ENCODE results near the gene DOCK9.

The DOCK9 gene

DNA sequence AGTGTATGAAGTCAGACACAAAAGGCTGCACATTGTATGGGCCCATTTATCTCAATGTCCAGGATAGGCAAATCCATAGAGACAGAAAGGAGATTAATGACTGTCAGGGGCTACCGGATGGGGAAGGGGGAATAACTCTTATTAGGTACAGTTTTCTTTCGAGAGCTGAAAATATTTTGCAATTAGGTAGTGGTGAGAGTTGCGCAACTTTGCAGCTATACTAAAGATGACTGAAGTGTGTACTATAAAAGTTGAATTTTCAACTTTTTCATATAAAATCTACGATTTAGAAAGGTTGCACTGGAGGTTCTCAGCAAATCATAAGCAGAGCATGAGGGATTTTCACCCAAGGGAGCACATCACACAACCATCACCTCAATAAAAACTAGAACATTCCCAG is 209.3 kb downstream of the DOCK9 start:
- H3K4me3 ChIP-seq (ENCODE audit: control insufficient read depth, low read depth, low read length), result no peak overlapping the region
- peak; percentile 5 for DNase-seq (ENCODE audit: low read depth)
- TF ChIP-seq, protein P1, sequence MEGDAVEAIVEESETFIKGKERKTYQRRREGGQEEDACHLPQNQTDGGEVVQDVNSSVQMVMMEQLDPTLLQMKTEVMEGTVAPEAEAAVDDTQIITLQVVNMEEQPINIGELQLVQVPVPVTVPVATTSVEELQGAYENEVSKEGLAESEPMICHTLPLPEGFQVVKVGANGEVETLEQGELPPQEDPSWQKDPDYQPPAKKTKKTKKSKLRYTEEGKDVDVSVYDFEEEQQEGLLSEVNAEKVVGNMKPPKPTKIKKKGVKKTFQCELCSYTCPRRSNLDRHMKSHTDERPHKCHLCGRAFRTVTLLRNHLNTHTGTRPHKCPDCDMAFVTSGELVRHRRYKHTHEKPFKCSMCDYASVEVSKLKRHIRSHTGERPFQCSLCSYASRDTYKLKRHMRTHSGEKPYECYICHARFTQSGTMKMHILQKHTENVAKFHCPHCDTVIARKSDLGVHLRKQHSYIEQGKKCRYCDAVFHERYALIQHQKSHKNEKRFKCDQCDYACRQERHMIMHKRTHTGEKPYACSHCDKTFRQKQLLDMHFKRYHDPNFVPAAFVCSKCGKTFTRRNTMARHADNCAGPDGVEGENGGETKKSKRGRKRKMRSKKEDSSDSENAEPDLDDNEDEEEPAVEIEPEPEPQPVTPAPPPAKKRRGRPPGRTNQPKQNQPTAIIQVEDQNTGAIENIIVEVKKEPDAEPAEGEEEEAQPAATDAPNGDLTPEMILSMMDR (conservative IDR thresholded peaks at IDR 0.05; ENCODE audit: control insufficient read depth, insufficient read depth, low read depth, low read length), result no peak

GRCh38 chr13:98766697-98767096 is 211.2 kb downstream of the DOCK9 start:
- TF ChIP-seq, protein P1 (conservative IDR thresholded peaks at IDR 0.05; ENCODE audit: control insufficient read depth, insufficient read depth, low read depth, low read length), result no peak
- no peak overlapping the region for H3K4me3 ChIP-seq (ENCODE audit: control insufficient read depth, low read depth, low read length)
- no peak for DNase-seq (ENCODE audit: low read depth)

GRCh38 chr13:98765996-98766519 is 211.8 kb downstream of the DOCK9 start:
- TF ChIP-seq, protein P1 (conservative IDR thresholded peaks at IDR 0.05; ENCODE audit: control insufficient read depth, insufficient read depth, low read depth, low read length), result no peak
- H3K4me3 ChIP-seq (ENCODE audit: control insufficient read depth, low read depth, low read length), result no peak overlapping the region
- no peak for DNase-seq (ENCODE audit: low read depth)

GRCh38 chr13:98761986-98762616 is 215.8 kb downstream of the DOCK9 start:
- DNase-seq (ENCODE audit: low read depth), result no peak
- peak overlapping the region; percentile 25 for H3K4me3 ChIP-seq (ENCODE audit: control insufficient read depth, low read depth, low read length)
- TF ChIP-seq, protein P1 (conservative IDR thresholded peaks at IDR 0.05; ENCODE audit: control insufficient read depth, insufficient read depth, low read depth, low read length), result no peak

DNA sequence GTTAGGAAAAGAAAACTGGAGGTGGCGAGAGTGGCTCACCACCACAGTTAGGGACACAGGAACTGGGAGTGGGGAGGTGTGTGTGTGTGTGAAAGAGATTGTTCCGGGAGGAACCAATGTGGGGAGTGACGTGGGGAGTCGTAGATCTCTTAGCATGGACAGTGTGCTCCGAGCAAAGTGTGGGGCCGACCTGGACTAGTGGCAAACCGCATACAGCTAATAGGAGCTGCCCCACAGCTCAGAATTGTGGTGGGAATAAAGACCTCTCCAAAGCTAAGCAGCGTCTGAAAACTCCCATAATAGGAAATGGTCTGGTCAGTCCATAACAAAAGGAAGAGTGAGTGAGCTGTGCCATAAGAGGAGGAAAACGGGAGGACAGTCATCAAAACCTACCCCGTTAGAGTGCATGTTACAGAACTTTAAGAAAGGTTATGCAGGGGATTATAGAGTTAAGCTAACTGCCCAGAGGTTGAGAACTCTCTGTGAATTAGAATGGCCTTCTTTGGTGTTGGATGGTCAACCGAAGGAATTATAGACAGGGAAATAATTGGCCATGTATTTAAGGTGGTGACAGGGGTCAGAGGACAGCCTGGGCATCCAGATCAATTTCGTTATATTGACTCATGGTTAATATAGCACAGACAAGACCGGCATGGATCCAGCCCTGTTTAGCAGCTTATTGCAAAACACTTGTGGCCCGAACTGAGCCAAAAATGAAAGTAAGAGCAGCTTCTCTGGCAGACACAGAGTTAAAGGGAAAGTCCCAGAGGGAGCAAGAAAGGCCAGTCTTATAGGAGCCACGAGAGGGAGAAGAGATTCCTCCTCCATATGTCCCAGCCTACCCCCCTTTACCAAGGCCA is 216.5 kb downstream of the DOCK9 start:
- DNase-seq (ENCODE audit: low read depth), result peak; percentile 85
- TF ChIP-seq, protein P1 (conservative IDR thresholded peaks at IDR 0.05; ENCODE audit: control insufficient read depth, insufficient read depth, low read depth, low read length), result no peak
- peak overlapping the region; percentile 25 for H3K4me3 ChIP-seq (ENCODE audit: control insufficient read depth, low read depth, low read length)

- DNase-seq (ENCODE audit: low read depth), result no peak
- TF ChIP-seq, protein P1 (conservative IDR thresholded peaks at IDR 0.05; ENCODE audit: control insufficient read depth, insufficient read depth, low read depth, low read length), result no peak
These were observed 222.1 kb downstream of the DOCK9 start for GRCh38 chr13:98755729-98756128.

More at GRCh38 chr13:98755729-98756128, 222.1 kb downstream of the DOCK9 start:
- no peak overlapping the region for H3K4me3 ChIP-seq (ENCODE audit: control insufficient read depth, low read depth, low read length)

Measured in fibroblast of mammary gland (primary cell).